K562 (cell line): ENCODE measurements around the gene BCL7C. TPM values are rescaled to one million over a fixed set of nuclear protein-coding genes. Genes with fewer than 3 reads are reported as not detected.
A peak's percentile ranks its signal among the peaks of the same experiment; 100 is the strongest.

Experiments
- ATAC-seq: fragments of 200-7000 bp; cut with Tn5 transposase; 3 replicates; pipeline ENCODE4 v1.9.1; 2020; ENCODE audit warnings: moderate library complexity
- BruUV-seq: library from RNA; stranded (reverse); fragments of 400-500 nt; replicated peaks from 2 replicates; lab custom pipeline; 2021; lab: Mats Ljungman, UMichigan
- CTCF ChIA-PET: fragments of 300-600 bp; formaldehyde crosslinking; extraction: SDS; loops from one replicate; lab custom pipeline; 2021; ENCODE audit warnings: low intra/inter-chr PET ratio; lab: Yijun Ruan, JAX
- POLR2A ChIA-PET: fragments of 300-600, 350-650 bp; sonication (Branson Sonifier 250); formaldehyde crosslinking; extraction: SDS; loops from one replicate; lab custom pipeline; 2021; ENCODE audit warnings: antibody characterized with exemption, inconsistent platforms; lab: Yijun Ruan, JAX
- DNase-seq, 4 experiments: peaks; one replicate each; pipeline versions ENCODE4 v3.0.0 to v3.0.0-alpha.2; 2011 to 2018; ENCODE audit warnings: low spot score in 3 of 4, mixed read lengths in 3 of 4; ENCODE audit errors: extremely low read depth in 1 of 4
- FAIRE-seq: peaks from 2 replicates; lab custom pipeline; 2011; peaks lifted over from hg19 to GRCh38; lab: Jason Lieb, UNC
- H2AFZ ChIP-seq: 2 replicates; pipeline ENCODE4 v1.6.0; 2011; ENCODE audit warnings: low read depth, low read length, control low read depth, inconsistent platforms
- H3K27ac ChIP-seq: fragments of 200-600 bp; 3 replicates; pipeline ENCODE4 v1.8.0; 2011; ENCODE audit warnings: low read depth, mild to moderate bottlenecking, control low read depth, inconsistent platforms, low read length, moderate library complexity, mixed read lengths; ENCODE audit errors: extremely low read depth
- H3K27me3 ChIP-seq, 2 experiments: fragments of 300-600 bp in 1 of 2; 2 replicates in 1 of 2; 3 replicates in 1 of 2; pipeline versions ENCODE4 v1.6.0 to v1.8.0; 2011; ENCODE audit warnings: inconsistent platforms in 2 of 2, low read length in 2 of 2, mild to moderate bottlenecking in 1 of 2, mixed read lengths in 1 of 2, moderate library complexity in 1 of 2; ENCODE audit not compliant: control insufficient read depth in 2 of 2, insufficient read depth in 2 of 2
- H3K36me3 ChIP-seq: fragments of 300-600 bp; 3 replicates; pipeline ENCODE4 v1.8.0; 2011; ENCODE audit warnings: mild to moderate bottlenecking, low read length, inconsistent platforms; ENCODE audit not compliant: control insufficient read depth, insufficient read depth
- H3K4me1 ChIP-seq, 2 experiments: fragments of 200-600 bp in 1 of 2; replicated peaks in 1 of 2; 2 replicates in 1 of 2; 3 replicates in 1 of 2; pipeline versions ENCODE4 v1.5.1 to v1.8.0; 2011; ENCODE audit warnings: inconsistent platforms in 2 of 2, low read length in 2 of 2, mild to moderate bottlenecking in 1 of 2, mixed read lengths in 1 of 2, moderate library complexity in 1 of 2; ENCODE audit not compliant: control insufficient read depth in 2 of 2, insufficient read depth in 2 of 2
- H3K4me2 ChIP-seq: 2 replicates; pipeline ENCODE4 v1.6.1; 2011; ENCODE audit warnings: low read length, control low read depth, inconsistent platforms, mixed read lengths; ENCODE audit not compliant: insufficient read depth
- H3K4me3 ChIP-seq: fragments of 200-600 bp; sonication (generic), shearing (Covaris generic); 2 replicates; pipeline ENCODE4 v1.5.1; 2016; ENCODE audit warnings: control low read depth, inconsistent platforms
- H3K79me2 ChIP-seq: fragments of 200-600 bp; 3 replicates; pipeline ENCODE4 v1.8.0; 2011; ENCODE audit warnings: low read length, inconsistent platforms; ENCODE audit not compliant: control insufficient read depth, insufficient read depth
- H3K9ac ChIP-seq, 2 experiments: 2 replicates each; pipeline versions ENCODE4 v1.6.0 to v1.6.1; 2011; ENCODE audit warnings: low read depth in 2 of 2, low read length in 2 of 2, control low read depth in 1 of 2, inconsistent platforms in 1 of 2, mild to moderate bottlenecking in 1 of 2, mixed read lengths in 1 of 2; ENCODE audit not compliant: insufficient read depth in 1 of 2
- H3K9me1 ChIP-seq: one replicate; pipeline ENCODE4 v1.6.0; 2011; ENCODE audit warnings: inconsistent platforms, mild to moderate bottlenecking, low read length, moderate library complexity; ENCODE audit not compliant: control insufficient read depth, insufficient read depth
- H3K9me3 ChIP-seq: replicated peaks from 2 replicates; pipeline ENCODE4 v1.5.1; 2011; ENCODE audit warnings: low read depth, low read length, inconsistent platforms; ENCODE audit not compliant: control insufficient read depth, insufficient read depth
- H4K20me1 ChIP-seq: replicated peaks from 2 replicates; pipeline ENCODE4 v1.6.1; 2011; ENCODE audit warnings: low read length, inconsistent platforms, mixed read lengths; ENCODE audit not compliant: control insufficient read depth, insufficient read depth
- CREB1 ChIP-seq, 2 experiments: sonication (generic) in 1 of 2; formaldehyde crosslinking in 1 of 2; IDR thresholded peaks; 2 replicates each; pipeline versions ENCODE4 v1.6.1 to v1.8.0; 2012 to 2022; ENCODE audit warnings: inconsistent platforms in 1 of 2, mild to moderate bottlenecking in 1 of 2, missing genetic modification reagents in 1 of 2, moderate library complexity in 1 of 2
- GABPB1 ChIP-seq: sonication (generic); formaldehyde crosslinking; IDR thresholded peaks from 2 replicates; pipeline ENCODE4 v1.8.0; 2022; ENCODE audit warnings: mild to moderate bottlenecking, missing genetic modification reagents
- GTF2A2 ChIP-seq: IDR thresholded peaks from 2 replicates; pipeline ENCODE4 v1.6.1; 2016; ENCODE audit warnings: mild to moderate bottlenecking, missing genetic modification characterization, missing compliant biosample characterization
- HSF4 ChIP-seq: fragments of 250-450 bp; sonication (Bioruptor Pico); IDR thresholded peaks from 2 replicates; pipeline ENCODE4 v2.1.2; 2022; ENCODE audit warnings: mild to moderate bottlenecking, moderate library complexity, borderline replicate concordance
- LCOR ChIP-seq: sonication (generic); formaldehyde crosslinking; IDR thresholded peaks from 2 replicates; pipeline ENCODE4 v1.8.0; 2022; ENCODE audit warnings: mild to moderate bottlenecking, missing genetic modification reagents
- NFE2L1 ChIP-seq: fragments of 450-650 bp; IDR thresholded peaks from 2 replicates; pipeline ENCODE4 v1.6.1; 2016; ENCODE audit warnings: missing genetic modification characterization, low read depth, mild to moderate bottlenecking, missing compliant biosample characterization, moderate library complexity, borderline replicate concordance
- POLR3G ChIP-seq: IDR thresholded peaks from 2 replicates; pipeline ENCODE4 v1.6.1; 2011; ENCODE audit not compliant: insufficient read length, insufficient replicate concordance; ENCODE audit errors: extremely low read depth
- RBM25 ChIP-seq: fragments of 200-400 bp; formaldehyde crosslinking; IDR thresholded peaks from 2 replicates; pipeline ENCODE4 v1.6.1; 2018; ENCODE audit warnings: low read length, low read depth, moderate library complexity; ENCODE audit not compliant: severe bottlenecking
- RFX7 ChIP-seq: fragments of 250-450 bp; sonication (Bioruptor Pico); IDR thresholded peaks from 2 replicates; pipeline ENCODE4 v1.5.1; 2021; ENCODE audit warnings: mild to moderate bottlenecking
- SRSF3 ChIP-seq: fragments of 200-400 bp; formaldehyde crosslinking; IDR thresholded peaks from 2 replicates; pipeline ENCODE4 v1.6.1; 2016; ENCODE audit warnings: mild to moderate bottlenecking, low read length, moderate library complexity; ENCODE audit not compliant: insufficient read depth
- TRIM28 ChIP-seq: fragments of 450-650 bp; IDR thresholded peaks from 2 replicates; pipeline ENCODE4 v1.6.1; 2017
- U2AF1 ChIP-seq: fragments of 200-400 bp; formaldehyde crosslinking; optimal IDR thresholded peaks from 2 replicates; pipeline ENCODE3; 2017; ENCODE audit warnings: mild to moderate bottlenecking, low read depth, low read length, moderate library complexity
- WGBS: fragments of 100-300 bp; shearing (Covaris generic); methylation state at CpG from one replicate; pipeline ENCODE4 v1.1.6; 2016; ENCODE audit warnings: low coverage, mixed read lengths; ENCODE audit not compliant: insufficient coverage; ENCODE audit errors: missing lambda C conversion rate; 5-methylcytosine and 5-hydroxymethylcytosine counted together
- in situ Hi-C: fragments of 300-500 bp; cut with MboI; formaldehyde crosslinking; loops from 4 replicates; pipeline ENCODE4 v1.15.0; 2018; ENCODE audit warnings: inconsistent platforms, mixed read lengths
- intact Hi-C: fragments of 100-400 bp; cut with micrococcal nuclease; formaldehyde crosslinking; loops from 2 replicates; pipeline ENCODE4 v1.14.2; 2022
- polyA plus RNA-seq, 8 experiments: library from polyadenylated mRNA; depleted of rRNA in 4 of 8; stranded (reverse) in 5 of 8; unstranded in 3 of 8; fragments of >200 nt; fragmentation: Nextera tagmentation in 2 of 8; fragmentation: Illumina TruSeq in 1 of 8; extraction: Ambion mirVana in 2 of 8; extraction: Trizol in 1 of 8; gene quantifications; 2 replicates each; pipeline versions ENCODE4 v1.2.1 to v1.2.3, GENCODE V29; 2011 to 2014; ENCODE audit warnings: inconsistent platforms in 1 of 8, missing spikeins in 1 of 8
- total RNA-seq, 7 experiments: library from RNA; depleted of rRNA in 6 of 7; stranded (reverse); fragments of >200 nt in 6 of 7; fragmentation: Illumina TruSeq in 2 of 7; extraction: Trizol in 2 of 7; gene quantifications; 2 replicates each; pipeline versions ENCODE4 v1.2.1 to v1.2.3, GENCODE V29; 2011 to 2021; ENCODE audit warnings: low replicate concordance in 1 of 7
- TF ChIP-seq, protein P1 (sequence below): sonication (generic); formaldehyde crosslinking; IDR thresholded peaks from 2 replicates; pipeline ENCODE4 v1.8.0; 2022; ENCODE audit warnings: missing genetic modification reagents, mild to moderate bottlenecking, moderate library complexity, borderline replicate concordance
- TF ChIP-seq, protein P2 (sequence below): fragments of 450-650 bp; conservative IDR thresholded peaks from 2 replicates; pipeline ENCODE4 v1.6.1; 2016; ENCODE audit warnings: missing genetic modification characterization, low read depth, mild to moderate bottlenecking, control low read depth, missing compliant biosample characterization
- TF ChIP-seq, protein P3 (sequence below), 3 experiments: IDR thresholded peaks in 2 of 3; conservative IDR thresholded peaks in 1 of 3; 2 replicates each; pipeline ENCODE4 v1.5.1; 2011 to 2012; ENCODE audit warnings: low read length in 3 of 3, mild to moderate bottlenecking in 3 of 3, control low read depth in 2 of 3, improper control_type of control experiment in 1 of 3, inconsistent platforms in 1 of 3, low read depth in 1 of 3, mixed read lengths in 1 of 3, moderate library complexity in 1 of 3; ENCODE audit not compliant: insufficient read depth in 2 of 3

The BCL7C gene
- total and polyA plus RNA-seq, 9 of the 15 experiments (the other 6 are each of a cell fraction or from before 2014, with no cell fraction given) = 1.7 to 85.8 (median 19.6) TPM

DNA sequence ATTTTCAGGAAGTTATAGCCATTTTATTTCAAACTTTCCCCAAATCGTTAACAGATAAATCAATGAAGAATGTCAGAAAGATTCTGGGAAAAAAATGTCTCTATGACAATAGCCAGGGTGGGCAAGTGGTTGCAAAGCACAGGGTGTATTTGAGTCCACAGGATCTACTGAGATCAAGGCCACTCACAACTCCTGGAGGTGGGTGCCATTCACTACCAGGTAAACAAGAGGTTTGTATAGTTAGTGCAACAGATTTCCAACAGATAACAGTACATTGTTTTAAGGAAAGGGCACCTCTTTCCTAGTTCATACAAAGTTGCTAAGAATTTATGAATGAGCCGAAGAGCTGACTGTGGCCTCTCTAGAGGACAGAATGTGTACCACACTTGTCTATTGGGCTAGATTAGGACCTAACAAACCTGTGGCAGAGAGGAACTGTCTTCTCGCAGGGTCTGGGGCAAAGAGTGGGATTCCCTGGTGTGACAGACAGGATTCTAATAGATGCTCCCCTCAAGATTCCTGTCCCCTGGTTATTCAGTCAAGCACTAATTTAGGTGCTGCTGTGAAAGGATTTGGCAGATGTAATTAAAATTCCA lies 54.9 kb downstream of the BCL7C start:
- POLR2A ChIA-PET = interaction anchor here (0.8 to 1.7 kb wide), 4 partner anchors 15 to 66 kb away, joined by 3 to 6 read pairs (median 4); no protein-coding TSS in a partner anchor
- DNase-seq (no peak), ATAC-seq (peak; percentile 78), FAIRE-seq (peak; percentile 44)
- CTCF ChIA-PET = no interaction called here
- H3K36me3 ChIP-seq = no peaks in the 10 kb centered on the region
- in situ Hi-C loops = no loop called here
- no peak overlapping the region for H3K4me2 ChIP-seq
- H3K9ac ChIP-seq = no peak overlapping the region
- WGBS = 36% methylated on average over 3 of the region's 3 CpGs
- H3K27ac ChIP-seq = no peak overlapping the region
- no peak overlapping the region for H2AFZ ChIP-seq
- no peaks in the 10 kb centered on the region for H3K27me3 ChIP-seq
- H3K9me3 ChIP-seq = no peaks in the 10 kb centered on the region
- H3K9me1 ChIP-seq = no peaks in the 10 kb centered on the region
- no TSS peak for BruUV-seq
- peaks cover 7 to 10% of the 10 kb centered on the region in 2 experiments; a peak in 4 of 5 replicates for H3K4me1 ChIP-seq
- H4K20me1 ChIP-seq = no peaks in the 10 kb centered on the region
- intact Hi-C loops = no loop called here
- no peak overlapping the region for H3K4me3 ChIP-seq
- no peaks in the 10 kb centered on the region for H3K79me2 ChIP-seq
- TF ChIP-seq U2AF1 = no peak
- TF ChIP-seq NFE2L1 (tag) = no peak
- TF ChIP-seq HSF4 (CRISPR knock-in tag) = no peak
- no peak for TF ChIP-seq GABPB1
- TF ChIP-seq GTF2A2 = no peak
- TF ChIP-seq SRSF3 = no peak
- no peak for TF ChIP-seq TRIM28
- TF ChIP-seq RBM25 = no peak
- TF ChIP-seq, protein P1, sequence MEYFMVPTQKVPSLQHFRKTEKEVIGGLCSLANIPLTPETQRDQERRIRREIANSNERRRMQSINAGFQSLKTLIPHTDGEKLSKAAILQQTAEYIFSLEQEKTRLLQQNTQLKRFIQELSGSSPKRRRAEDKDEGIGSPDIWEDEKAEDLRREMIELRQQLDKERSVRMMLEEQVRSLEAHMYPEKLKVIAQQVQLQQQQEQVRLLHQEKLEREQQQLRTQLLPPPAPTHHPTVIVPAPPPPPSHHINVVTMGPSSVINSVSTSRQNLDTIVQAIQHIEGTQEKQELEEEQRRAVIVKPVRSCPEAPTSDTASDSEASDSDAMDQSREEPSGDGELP = no peak
- TF ChIP-seq RFX7 = no peak
- TF ChIP-seq POLR3G = no peak
- no peak for TF ChIP-seq LCOR (CRISPR knock-in tag)
- TF ChIP-seq, protein P2, sequence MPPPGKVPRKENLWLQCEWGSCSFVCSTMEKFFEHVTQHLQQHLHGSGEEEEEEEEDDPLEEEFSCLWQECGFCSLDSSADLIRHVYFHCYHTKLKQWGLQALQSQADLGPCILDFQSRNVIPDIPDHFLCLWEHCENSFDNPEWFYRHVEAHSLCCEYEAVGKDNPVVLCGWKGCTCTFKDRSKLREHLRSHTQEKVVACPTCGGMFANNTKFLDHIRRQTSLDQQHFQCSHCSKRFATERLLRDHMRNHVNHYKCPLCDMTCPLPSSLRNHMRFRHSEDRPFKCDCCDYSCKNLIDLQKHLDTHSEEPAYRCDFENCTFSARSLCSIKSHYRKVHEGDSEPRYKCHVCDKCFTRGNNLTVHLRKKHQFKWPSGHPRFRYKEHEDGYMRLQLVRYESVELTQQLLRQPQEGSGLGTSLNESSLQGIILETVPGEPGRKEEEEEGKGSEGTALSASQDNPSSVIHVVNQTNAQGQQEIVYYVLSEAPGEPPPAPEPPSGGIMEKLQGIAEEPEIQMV = no peak
- TF ChIP-seq, protein P3, sequence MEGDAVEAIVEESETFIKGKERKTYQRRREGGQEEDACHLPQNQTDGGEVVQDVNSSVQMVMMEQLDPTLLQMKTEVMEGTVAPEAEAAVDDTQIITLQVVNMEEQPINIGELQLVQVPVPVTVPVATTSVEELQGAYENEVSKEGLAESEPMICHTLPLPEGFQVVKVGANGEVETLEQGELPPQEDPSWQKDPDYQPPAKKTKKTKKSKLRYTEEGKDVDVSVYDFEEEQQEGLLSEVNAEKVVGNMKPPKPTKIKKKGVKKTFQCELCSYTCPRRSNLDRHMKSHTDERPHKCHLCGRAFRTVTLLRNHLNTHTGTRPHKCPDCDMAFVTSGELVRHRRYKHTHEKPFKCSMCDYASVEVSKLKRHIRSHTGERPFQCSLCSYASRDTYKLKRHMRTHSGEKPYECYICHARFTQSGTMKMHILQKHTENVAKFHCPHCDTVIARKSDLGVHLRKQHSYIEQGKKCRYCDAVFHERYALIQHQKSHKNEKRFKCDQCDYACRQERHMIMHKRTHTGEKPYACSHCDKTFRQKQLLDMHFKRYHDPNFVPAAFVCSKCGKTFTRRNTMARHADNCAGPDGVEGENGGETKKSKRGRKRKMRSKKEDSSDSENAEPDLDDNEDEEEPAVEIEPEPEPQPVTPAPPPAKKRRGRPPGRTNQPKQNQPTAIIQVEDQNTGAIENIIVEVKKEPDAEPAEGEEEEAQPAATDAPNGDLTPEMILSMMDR (IDR thresholded peaks at IDR 0.05 in 2 of 3, conservative IDR thresholded peaks at IDR 0.05 in 1 of 3; ENCODE audit: insufficient read depth in 2 of 3, low read depth in 1 of 3, low read length in 3 of 3) = peak in 1 of 3 experiments; percentile 25; a peak in 2 of 6 replicates
- no peak for TF ChIP-seq CREB1 (IDR thresholded peaks at IDR 0.05)
- no peak for TF ChIP-seq CREB1 (CRISPR knock-in tag; IDR thresholded peaks at IDR 0.05)
